ENCODE results near the gene DYSF. TPM values are rescaled to one million over a fixed set of nuclear protein-coding genes. Genes with fewer than 3 reads are reported as not detected.

Gene DYSF
- total RNA-seq, 8 experiments from 2014 or later = 0.33 to 14.7 (median 0.83) TPM

GRCh38 chr2:71671203-71671854 lies 218.0 kb downstream of the DYSF start:
- Histone ChIP-seq H3K4me1 (replicated peaks in 1 of 2) (no peaks in the 10 kb centered on the region), H3K4me3 (no peak overlapping the region), H3K27ac (no peak overlapping the region)
- ATAC-seq (replicated peaks in 6 of 8) = no peak
- 33 to 100% (median 68%) methylated on average over 1 to 4 of the region's 6 CpGs; no CpG with 5 or more reads in 3 of the 10 experiments for WGBS, 10 experiments
- in situ Hi-C loops (cut with MboI; ENCODE audit: low pct_unique_long_range_greater_than_20kb in 2 of 9, low sequenced_read_pairs in 9 of 9, unreplicated experiment in 9 of 9) = no loop called here

GRCh38 chr2:71671895-71672825 lies 218.8 kb downstream of the DYSF start:
- no peaks in the 10 kb centered on the region for H3K4me1 ChIP-seq (replicated peaks in 1 of 2)
- H3K4me3 ChIP-seq = no peak overlapping the region
- WGBS, 10 experiments = 32 to 87% (median 73%) methylated on average over 2 to 11 of the region's 28 CpGs; no CpG with 5 or more reads in 4 of the 10 experiments
- ATAC-seq (replicated peaks in 6 of 8) = peak in 2 of 8 experiments; percentile 25 to 31
- H3K27ac ChIP-seq = no peak overlapping the region
- in situ Hi-C loops (cut with MboI; ENCODE audit: low pct_unique_long_range_greater_than_20kb in 2 of 9, low sequenced_read_pairs in 9 of 9, unreplicated experiment in 9 of 9) = no loop called here

- in situ Hi-C loops (cut with MboI; ENCODE audit: low pct_unique_long_range_greater_than_20kb in 2 of 9, low sequenced_read_pairs in 9 of 9, unreplicated experiment in 9 of 9) = no loop called here
- no peak overlapping the region for H3K4me3 ChIP-seq
- peak in 1 of 8 experiments; percentile 23 for ATAC-seq (replicated peaks in 6 of 8)
- H3K27ac ChIP-seq = no peak overlapping the region
- WGBS, 10 experiments = 80 to 100% (median 92%) methylated on average over 1 to 5 of the region's 14 CpGs; no CpG with 5 or more reads in 6 of the 10 experiments
- no peaks in the 10 kb centered on the region for H3K4me1 ChIP-seq (replicated peaks in 1 of 2)
Observed at GRCh38 chr2:71672826-71673795, 219.8 kb downstream of the DYSF start.

- in situ Hi-C loops (cut with MboI; ENCODE audit: low pct_unique_long_range_greater_than_20kb in 2 of 9, low sequenced_read_pairs in 9 of 9, unreplicated experiment in 9 of 9) = no loop called here
- no peak overlapping the region for H3K27ac ChIP-seq
- 52 to 83% (median 58%) methylated on average over 1 to 2 of the region's 7 CpGs; no CpG with 5 or more reads in 6 of the 10 experiments for WGBS, 10 experiments
- no peak for ATAC-seq (replicated peaks in 6 of 8)
- H3K4me1 ChIP-seq (replicated peaks in 1 of 2) = no peaks in the 10 kb centered on the region
- H3K4me3 ChIP-seq = no peak overlapping the region
Observed at GRCh38 chr2:71674158-71674851, 220.9 kb downstream of the DYSF start.

- in situ Hi-C loops (cut with MboI; ENCODE audit: low pct_unique_long_range_greater_than_20kb in 2 of 9, low sequenced_read_pairs in 9 of 9, unreplicated experiment in 9 of 9) = no loop called here
- 0 to 100% (median 82%) methylated on average over 1 to 8 of the region's 9 CpGs; no CpG with 5 or more reads in 1 of the 10 experiments for WGBS, 10 experiments
- H3K4me3 ChIP-seq = no peak overlapping the region
- no peak overlapping the region for H3K27ac ChIP-seq
- no peaks in the 10 kb centered on the region for H3K4me1 ChIP-seq (replicated peaks in 1 of 2)
- ATAC-seq (replicated peaks in 6 of 8) = no peak
Observed at GRCh38 chr2:71675296-71675695, 221.9 kb downstream of the DYSF start.

- no peak for ATAC-seq (replicated peaks in 6 of 8)
- Histone ChIP-seq H3K4me1 (replicated peaks in 1 of 2) (no peaks in the 10 kb centered on the region), H3K4me3 (no peak overlapping the region), H3K27ac (no peak overlapping the region)
- in situ Hi-C loops (cut with MboI; ENCODE audit: low pct_unique_long_range_greater_than_20kb in 2 of 9, low sequenced_read_pairs in 9 of 9, unreplicated experiment in 9 of 9) = no loop called here
- 20 to 100% (median 91%) methylated on average over 1 to 6 of the region's 6 CpGs; no CpG with 5 or more reads in 2 of the 10 experiments for WGBS, 10 experiments
Observed at GRCh38 chr2:71678874-71679273, 225.5 kb downstream of the DYSF start.

GRCh38 chr2:71679491-71679890 lies 226.1 kb downstream of the DYSF start:
- Histone ChIP-seq H3K4me1 (replicated peaks in 1 of 2) (no peaks in the 10 kb centered on the region), H3K4me3 (no peak overlapping the region), H3K27ac (no peak overlapping the region)
- ATAC-seq (replicated peaks in 6 of 8) = no peak
- in situ Hi-C loops (cut with MboI; ENCODE audit: low pct_unique_long_range_greater_than_20kb in 2 of 9, low sequenced_read_pairs in 9 of 9, unreplicated experiment in 9 of 9) = no loop called here
- 0 to 83% (median 56%) methylated on average over 1 to 3 of the region's 4 CpGs; no CpG with 5 or more reads in 1 of the 10 experiments for WGBS, 10 experiments

- in situ Hi-C loops (cut with MboI; ENCODE audit: low pct_unique_long_range_greater_than_20kb in 2 of 9, low sequenced_read_pairs in 9 of 9, unreplicated experiment in 9 of 9) = no loop called here
- ATAC-seq (replicated peaks in 6 of 8) = no peak
- Histone ChIP-seq H3K27ac (no peak overlapping the region), H3K4me1 (replicated peaks in 1 of 2) (no peaks in the 10 kb centered on the region), H3K4me3 (no peak overlapping the region)
- WGBS, 10 experiments = 60 to 100% (median 88%) methylated on average over 1 to 3 of the region's 6 CpGs; no CpG with 5 or more reads in 7 of the 10 experiments
Observed at GRCh38 chr2:71680925-71681324, 227.6 kb downstream of the DYSF start.

GRCh38 chr2:71681626-71682025 lies 228.3 kb downstream of the DYSF start:
- WGBS, 10 experiments = 53 to 100% (median 82%) methylated on average over 1 to 2 of the region's 5 CpGs; no CpG with 5 or more reads in 6 of the 10 experiments

GRCh38 chr2:71682341-71682740 lies 229.0 kb downstream of the DYSF start:
- WGBS, 10 experiments = 80 to 100% (median 92%) methylated on average over 1 to 5 of the region's 11 CpGs; no CpG with 5 or more reads in 6 of the 10 experiments

More at GRCh38 chr2:71681626-71682025, 228.3 kb downstream of the DYSF start:
- H3K4me1 ChIP-seq (replicated peaks in 1 of 2) = no peaks in the 10 kb centered on the region
- in situ Hi-C loops (cut with MboI; ENCODE audit: low pct_unique_long_range_greater_than_20kb in 2 of 9, low sequenced_read_pairs in 9 of 9, unreplicated experiment in 9 of 9) = no loop called here
- no peak for ATAC-seq (replicated peaks in 6 of 8)
- H3K27ac ChIP-seq = no peak overlapping the region
- no peak overlapping the region for H3K4me3 ChIP-seq

GRCh38 chr2:71683070-71683469 lies 229.7 kb downstream of the DYSF start:
- ATAC-seq (replicated peaks in 6 of 8) = no peak
- 43 to 100% (median 67%) methylated on average over 1 to 5 of the region's 6 CpGs; no CpG with 5 or more reads in 5 of the 10 experiments for WGBS, 10 experiments
- in situ Hi-C loops (cut with MboI; ENCODE audit: low pct_unique_long_range_greater_than_20kb in 2 of 9, low sequenced_read_pairs in 9 of 9, unreplicated experiment in 9 of 9) = no loop called here
- no peak overlapping the region for H3K27ac ChIP-seq
- H3K4me3 ChIP-seq = no peak overlapping the region
- H3K4me1 ChIP-seq (replicated peaks in 1 of 2) = no peaks in the 10 kb centered on the region

More at GRCh38 chr2:71682341-71682740, 229.0 kb downstream of the DYSF start:
- H3K4me3 ChIP-seq = no peak overlapping the region
- no peak overlapping the region for H3K27ac ChIP-seq
- no peak for ATAC-seq (replicated peaks in 6 of 8)
- in situ Hi-C loops (cut with MboI; ENCODE audit: low pct_unique_long_range_greater_than_20kb in 2 of 9, low sequenced_read_pairs in 9 of 9, unreplicated experiment in 9 of 9) = no loop called here
- no peaks in the 10 kb centered on the region for H3K4me1 ChIP-seq (replicated peaks in 1 of 2)

- Histone ChIP-seq H3K4me3 (no peak overlapping the region), H3K4me1 (replicated peaks in 1 of 2) (no peaks in the 10 kb centered on the region), H3K27ac (no peak overlapping the region)
- no peak for ATAC-seq (replicated peaks in 6 of 8)
- in situ Hi-C loops (cut with MboI; ENCODE audit: low pct_unique_long_range_greater_than_20kb in 2 of 9, low sequenced_read_pairs in 9 of 9, unreplicated experiment in 9 of 9) = no loop called here
- 80 to 100% (median 100%) methylated on average over 1 of the region's 1 CpG; no CpG with 5 or more reads in 7 of the 10 experiments for WGBS, 10 experiments
Observed at GRCh38 chr2:71683666-71684065, 230.3 kb downstream of the DYSF start.

Measured in motor neuron (in vitro differentiated cells).